Heart left ventricle (tissue), 16 donors: ENCODE results near the gene UST. TPM values are rescaled to one million over a fixed set of nuclear protein-coding genes. Genes with fewer than 3 reads are reported as not detected.

ENCODE experiments used
- ATAC-seq, 4 donors: fragments of 200-7000 bp; cut with Tn5 transposase; one replicate each; pipeline ENCODE4 v1.9.1; 2020 to 2022; ENCODE audit warnings: moderate library complexity in 4 of 4, mild to moderate bottlenecking in 3 of 4, moderate number of reproducible peaks in 1 of 4
- DNase-seq, 5 donors: peaks; one replicate each; pipeline ENCODE4 v3.0.0-alpha.2; 2020
- H3K27ac ChIP-seq, 12 donors: fragments of 200-600 bp; sonication (generic) in 4 of 12; one replicate each; pipeline versions ENCODE4 v1.5.0 to v1.8.0; 2016 to 2022; ENCODE audit warnings: mild to moderate bottlenecking in 2 of 12
- H3K27me3 ChIP-seq, 9 donors: fragments of 200-600 bp; sonication (generic) in 2 of 9; one replicate each; pipeline versions ENCODE4 v1.5.1 to v1.8.0; 2016 to 2022; ENCODE audit warnings: mild to moderate bottlenecking in 3 of 9
- H3K36me3 ChIP-seq, 9 donors: fragments of 200-600 bp; sonication (generic) in 2 of 9; one replicate each; pipeline versions ENCODE4 v1.5.0 to v1.8.0; 2018 to 2022; ENCODE audit warnings: mild to moderate bottlenecking in 2 of 9
- H3K4me1 ChIP-seq, 12 donors: fragments of 200-600 bp; sonication (generic) in 4 of 12; one replicate each; pipeline versions ENCODE4 v1.5.0 to v1.8.0; 2016 to 2022; ENCODE audit warnings: mild to moderate bottlenecking in 3 of 12
- H3K4me3 ChIP-seq, 12 donors: fragments of 200-600 bp; sonication (generic) in 4 of 12; one replicate each; pipeline versions ENCODE4 v1.5.0 to v1.8.0; 2017 to 2022; ENCODE audit warnings: mild to moderate bottlenecking in 9 of 12, moderate library complexity in 4 of 12
- H3K9me3 ChIP-seq, 12 donors: fragments of 200-600 bp; sonication (generic) in 4 of 12; one replicate each; pipeline versions ENCODE4 v1.5.0 to v1.8.0; 2016 to 2022; ENCODE audit warnings: mild to moderate bottlenecking in 1 of 12
- POLR2A ChIP-seq, 2 donors: fragments of 450-650 bp; IDR thresholded peaks; one replicate each; pipeline ENCODE4 v1.6.1; 2017; ENCODE audit warnings: antibody characterized with exemption in 2 of 2, mild to moderate bottlenecking in 2 of 2, moderate library complexity in 2 of 2
- WGBS, 4 donors: extraction: QIAGEN DNeasy Blood & Tissue Kit in 2 of 4; methylation state at CpG; one replicate each; pipeline versions ENCODE4 v1.1.5 to v1.1.7; 2013 to 2018; 5-methylcytosine and 5-hydroxymethylcytosine counted together
- intact Hi-C, 10 donors: fragments of 100-400 bp; cut with DNase I; formaldehyde crosslinking; loops; one replicate each; pipeline versions ENCODE4 v1.11.1 to v1.14.2; 2022
- polyA plus RNA-seq, 2 donors: library from polyadenylated mRNA; stranded (reverse); fragments of 200-250 nt; gene quantifications; one replicate each; pipeline ENCODE4 v1.2.3, GENCODE V29; 2013
- total RNA-seq, 9 donors: library from RNA; depleted of rRNA in 2 of 9; stranded (reverse); fragments of >200 nt in 2 of 9; fragmentation: NEBNext Ultra II Directional in 3 of 9; extraction: Animal tissue kit (Norgen Biotek cat#: 25700) in 3 of 9; gene quantifications; one replicate each; pipeline versions ENCODE4 v1.1.0 to v1.2.4, GENCODE V29; 2016 to 2023
- TF ChIP-seq, protein P1 (sequence below), 12 donors: fragments of 200-600 bp; sonication (generic) in 4 of 12; IDR thresholded peaks; one replicate each; pipeline versions ENCODE4 v1.5.0 to v1.8.0; 2018 to 2022; ENCODE audit warnings: antibody characterized with exemption in 12 of 12, mild to moderate bottlenecking in 5 of 12
- donor health status: ischemic (EF 13 %, LVEDD 7.1; RV severe dilation, severe dysfunction).
- donor health status: healthy with polysubstance abuse.
- donor health status: DM: no; HTN: yes; CAD: no.
- donor health status: DM: no; HTN: no; CAD: no.
- donor health status: ischemic (EF 25% LVEDD 6.9; RV normal size, moderate dysfunction).
- donor health status: ischemic (EF 25% LVEDD 5.7; RV mildly dilated, moderate dysfunction).
- donor health status: healthy.
- donor health status: DM: yes; HTN: yes; CAD: no.
- donor health status: ischemic (EF 35%, LVEDD 5.7; RV mildly dilated, moderate dysfunction).
- donor health status: nonischemic (EF 11% LVEDD 7.7; RV severe dilation, severe dysfunction).
- donor health status: DM: yes; HTN: yes; CAD: no.
- donor health status: PGD.
- donor health status: ischemic (EF 29% LVEDD 5.4; RV normal size, mild dysfunction).
- donor health status: nonischemic (EF 23%, LVEDD 6.1; RV moderate dilation, normal function).

Gene UST
- total and polyA plus RNA-seq, 11 donors: 1.1 to 5.8 (median 2.7) TPM

DNA sequence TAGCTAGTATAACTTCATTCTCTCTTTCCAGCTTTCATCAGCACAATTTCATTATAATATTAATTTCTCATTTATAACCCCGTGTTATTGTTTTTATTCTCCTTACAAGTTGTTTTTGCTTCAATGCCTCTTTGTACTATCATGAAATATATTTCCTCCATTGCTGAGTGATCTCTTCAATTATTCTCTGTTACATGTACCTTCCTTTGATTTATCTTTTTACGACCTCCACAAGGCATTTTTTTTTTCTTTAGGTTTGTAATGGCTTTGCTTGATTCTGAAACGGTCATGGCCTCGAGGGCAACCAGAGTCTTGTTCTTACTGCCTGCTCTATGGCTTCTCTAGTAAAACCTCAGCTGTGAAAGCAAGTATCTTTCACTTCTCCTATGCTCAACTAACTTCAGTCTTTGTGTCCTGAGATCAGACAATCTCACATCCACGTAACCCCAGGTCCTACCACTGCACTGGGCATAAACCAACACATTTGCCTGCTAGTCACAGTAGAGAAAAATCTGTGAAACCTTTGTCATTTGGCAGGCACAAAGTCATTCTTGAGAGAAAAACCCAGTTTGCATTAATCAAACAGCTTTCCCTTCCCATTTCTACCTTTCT lies 119.9 kb downstream of the UST start:
- ATAC-seq (no peak), DNase-seq (no peak)
- TF ChIP-seq, protein P1, sequence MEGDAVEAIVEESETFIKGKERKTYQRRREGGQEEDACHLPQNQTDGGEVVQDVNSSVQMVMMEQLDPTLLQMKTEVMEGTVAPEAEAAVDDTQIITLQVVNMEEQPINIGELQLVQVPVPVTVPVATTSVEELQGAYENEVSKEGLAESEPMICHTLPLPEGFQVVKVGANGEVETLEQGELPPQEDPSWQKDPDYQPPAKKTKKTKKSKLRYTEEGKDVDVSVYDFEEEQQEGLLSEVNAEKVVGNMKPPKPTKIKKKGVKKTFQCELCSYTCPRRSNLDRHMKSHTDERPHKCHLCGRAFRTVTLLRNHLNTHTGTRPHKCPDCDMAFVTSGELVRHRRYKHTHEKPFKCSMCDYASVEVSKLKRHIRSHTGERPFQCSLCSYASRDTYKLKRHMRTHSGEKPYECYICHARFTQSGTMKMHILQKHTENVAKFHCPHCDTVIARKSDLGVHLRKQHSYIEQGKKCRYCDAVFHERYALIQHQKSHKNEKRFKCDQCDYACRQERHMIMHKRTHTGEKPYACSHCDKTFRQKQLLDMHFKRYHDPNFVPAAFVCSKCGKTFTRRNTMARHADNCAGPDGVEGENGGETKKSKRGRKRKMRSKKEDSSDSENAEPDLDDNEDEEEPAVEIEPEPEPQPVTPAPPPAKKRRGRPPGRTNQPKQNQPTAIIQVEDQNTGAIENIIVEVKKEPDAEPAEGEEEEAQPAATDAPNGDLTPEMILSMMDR (IDR thresholded peaks at IDR 0.05): no peak
- no peak for TF ChIP-seq POLR2A (IDR thresholded peaks at IDR 0.05)
- Histone ChIP-seq H3K9me3 (no peaks in the 10 kb centered on the region), H3K27me3 (no peaks in the 10 kb centered on the region), H3K27ac (no peak overlapping the region), H3K36me3 (no peaks in the 10 kb centered on the region), H3K4me3 (no peak overlapping the region), H3K4me1 (peaks cover 0 to 14% (median 0%) of the 10 kb centered on the region in 12 donors)
- WGBS, 4 donors: 84 to 89% (median 85%) methylated on average over 5 of the region's 5 CpGs
- intact Hi-C loops: no loop called here

DNA sequence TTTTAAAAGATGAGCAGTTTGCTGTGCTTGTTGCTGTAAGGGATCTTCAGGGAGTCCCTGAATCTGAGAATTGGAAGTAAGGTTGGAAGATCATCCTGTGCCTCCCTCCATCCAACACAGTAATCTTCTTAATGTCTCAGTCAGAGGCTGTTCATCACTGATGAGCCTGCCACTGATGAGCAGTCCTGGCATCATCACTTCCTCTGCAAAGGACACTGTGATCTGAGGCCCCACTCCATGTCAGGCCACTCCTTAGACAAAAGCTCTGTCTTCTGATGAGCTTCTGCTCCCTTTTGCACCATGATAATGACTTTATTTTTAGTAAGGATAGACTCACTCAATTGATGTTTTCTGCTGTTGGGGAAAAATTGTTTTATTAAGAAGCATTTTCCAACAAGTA lies 121.0 kb downstream of the UST start:
- H3K9me3 ChIP-seq: no peaks in the 10 kb centered on the region
- H3K27me3 ChIP-seq: no peaks in the 10 kb centered on the region
- ATAC-seq: no peak
- no peaks in the 10 kb centered on the region for H3K36me3 ChIP-seq
- DNase-seq: no peak
- peaks cover 0 to 14% (median 0%) of the 10 kb centered on the region in 12 donors for H3K4me1 ChIP-seq
- TF ChIP-seq, protein P1 (IDR thresholded peaks at IDR 0.05): no peak
- no peak for TF ChIP-seq POLR2A (IDR thresholded peaks at IDR 0.05)
- no peak overlapping the region for H3K27ac ChIP-seq
- intact Hi-C loops: no loop called here
- no peak overlapping the region for H3K4me3 ChIP-seq

GRCh38 chr6:148868314-148868713 lies 121.5 kb downstream of the UST start:
- intact Hi-C loops: no loop called here
- H3K36me3 ChIP-seq: no peaks in the 10 kb centered on the region

GRCh38 chr6:148868901-148869300 lies 122.1 kb downstream of the UST start:
- TF ChIP-seq POLR2A (IDR thresholded peaks at IDR 0.05): no peak
- TF ChIP-seq, protein P1 (IDR thresholded peaks at IDR 0.05): no peak
- Histone ChIP-seq H3K4me1 (peaks cover 0 to 15% (median under 1%) of the 10 kb centered on the region in 12 donors), H3K4me3 (no peak overlapping the region), H3K9me3 (no peaks in the 10 kb centered on the region), H3K27ac (peak overlapping the region in 1 of 12 donors; percentile 12), H3K27me3 (no peaks in the 10 kb centered on the region), H3K36me3 (no peaks in the 10 kb centered on the region)
- ATAC-seq (peak in 1 of 4 donors; percentile 40), DNase-seq (no peak)
- intact Hi-C loops: no loop called here
- WGBS, 4 donors: 57 to 60% (median 58%) methylated on average over 2 of the region's 2 CpGs

More at GRCh38 chr6:148868314-148868713, 121.5 kb downstream of the UST start:
- Histone ChIP-seq H3K4me1 (peaks cover 0 to 14% (median 0%) of the 10 kb centered on the region in 12 donors), H3K27me3 (no peaks in the 10 kb centered on the region), H3K9me3 (no peaks in the 10 kb centered on the region), H3K27ac (no peak overlapping the region), H3K4me3 (no peak overlapping the region)
- no peak for DNase-seq
- ATAC-seq: no peak
- 77 to 87% (median 83%) methylated on average over 5 of the region's 5 CpGs for WGBS, 4 donors
- TF ChIP-seq POLR2A (IDR thresholded peaks at IDR 0.05): no peak
- TF ChIP-seq, protein P1 (IDR thresholded peaks at IDR 0.05): no peak
